ENCODE measurements around the gene CEBPZ.
A peak's percentile ranks its signal among the peaks of the same experiment; 100 is the strongest.

The CEBPZ gene

DNA sequence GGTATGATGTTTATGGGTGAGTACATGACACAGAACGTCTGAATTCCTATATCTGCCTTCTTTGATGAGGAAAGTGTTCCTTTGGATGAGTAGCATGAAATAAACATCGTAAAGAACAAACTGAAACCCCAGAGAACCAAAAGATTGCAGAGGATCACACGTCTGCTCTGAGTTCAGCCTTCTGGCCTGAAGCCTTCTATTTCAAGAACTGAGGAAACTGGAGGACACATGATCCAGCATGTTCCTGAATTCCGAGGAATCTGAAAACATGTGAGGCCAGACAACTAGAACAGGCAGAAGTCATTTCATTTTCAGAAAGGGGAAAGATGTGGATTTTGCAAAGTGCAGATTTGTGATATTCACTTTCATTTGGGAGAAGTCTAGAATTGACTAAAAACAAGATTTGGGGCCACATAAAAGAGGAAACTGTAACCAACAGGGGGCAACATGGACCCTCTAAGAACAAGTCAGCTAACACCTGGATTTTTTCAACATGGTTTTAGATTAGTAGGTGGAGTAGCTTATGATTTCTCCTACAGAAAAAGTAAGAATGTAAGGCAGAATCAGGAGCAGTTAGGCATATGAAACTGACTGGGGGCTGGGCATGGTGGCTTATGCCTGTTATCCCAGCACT, 51.3 kb downstream of the CEBPZ start:
- DNase-seq = no peak

DNA sequence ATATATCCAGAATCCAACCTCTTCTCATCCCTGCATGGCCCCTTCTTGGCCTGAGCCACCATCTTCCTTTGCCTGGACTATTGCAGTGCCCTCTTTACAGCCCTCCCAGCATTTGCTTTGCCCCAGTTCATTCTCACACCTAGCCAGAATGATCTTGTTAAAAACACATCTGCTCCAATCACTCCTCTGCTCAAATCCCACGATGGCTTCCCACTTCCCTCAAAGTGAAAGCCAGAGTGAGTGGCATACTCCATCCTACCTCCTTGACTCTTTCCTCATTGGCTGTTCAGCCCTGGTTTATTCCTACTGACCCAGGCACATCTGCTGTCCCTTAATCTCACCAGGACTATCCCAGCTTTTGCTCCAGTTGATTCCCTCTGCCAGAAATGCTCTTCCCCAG, 57.7 kb downstream of the CEBPZ start:
- DNase-seq = no peak

DNA sequence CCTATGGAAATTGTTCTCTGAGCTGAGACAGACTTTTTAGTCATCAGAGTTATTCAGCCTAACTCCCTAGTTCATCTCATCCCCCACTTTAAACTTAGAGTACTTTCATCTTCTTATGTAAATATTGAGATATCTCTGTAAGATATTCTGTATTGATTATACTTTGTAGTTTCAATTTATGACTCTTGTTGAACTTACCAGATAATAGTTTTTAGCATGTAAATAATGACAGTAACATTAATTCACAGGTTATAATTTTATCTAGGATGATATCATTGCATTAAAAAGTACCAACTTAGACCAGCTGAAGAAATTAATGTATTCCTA, 59.8 kb downstream of the CEBPZ start:
- no peak for DNase-seq

DNA sequence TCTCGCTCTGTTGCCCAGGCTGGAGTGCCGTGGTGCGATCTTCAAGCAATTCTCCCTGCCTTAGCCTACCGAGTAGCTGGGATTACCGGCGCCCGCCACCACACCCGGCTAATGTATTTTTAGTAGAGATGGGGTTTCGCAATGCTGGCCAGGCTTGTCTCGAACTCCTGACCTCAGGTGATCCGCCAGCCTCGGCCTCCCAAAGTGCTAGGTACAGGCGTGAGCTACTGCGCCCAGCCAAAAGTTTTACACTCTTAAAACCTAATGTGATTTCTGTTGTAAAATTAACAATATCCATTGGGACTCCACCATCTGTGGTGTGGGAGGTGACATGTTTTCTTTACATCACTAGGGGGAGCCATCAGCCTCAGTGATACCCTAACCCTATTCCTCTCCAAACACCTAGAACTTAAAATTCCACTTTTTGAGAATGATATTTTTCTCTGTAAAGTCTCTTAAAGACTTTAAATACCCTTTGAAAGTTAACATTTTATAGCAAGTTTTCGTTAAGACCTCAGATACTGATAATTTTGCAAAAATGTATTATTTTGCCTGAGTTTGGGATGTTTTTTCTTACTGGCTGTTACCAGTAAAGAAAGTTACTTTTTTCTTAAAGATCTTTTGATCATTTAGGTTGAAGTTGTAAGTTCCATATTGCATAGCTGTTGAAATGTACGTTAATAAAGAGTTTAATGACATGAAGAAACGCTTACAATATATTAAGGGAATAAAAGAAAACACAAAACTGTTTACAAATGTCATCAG, 63.0 kb downstream of the CEBPZ start:
- DNase-seq = peak; percentile 24

DNA sequence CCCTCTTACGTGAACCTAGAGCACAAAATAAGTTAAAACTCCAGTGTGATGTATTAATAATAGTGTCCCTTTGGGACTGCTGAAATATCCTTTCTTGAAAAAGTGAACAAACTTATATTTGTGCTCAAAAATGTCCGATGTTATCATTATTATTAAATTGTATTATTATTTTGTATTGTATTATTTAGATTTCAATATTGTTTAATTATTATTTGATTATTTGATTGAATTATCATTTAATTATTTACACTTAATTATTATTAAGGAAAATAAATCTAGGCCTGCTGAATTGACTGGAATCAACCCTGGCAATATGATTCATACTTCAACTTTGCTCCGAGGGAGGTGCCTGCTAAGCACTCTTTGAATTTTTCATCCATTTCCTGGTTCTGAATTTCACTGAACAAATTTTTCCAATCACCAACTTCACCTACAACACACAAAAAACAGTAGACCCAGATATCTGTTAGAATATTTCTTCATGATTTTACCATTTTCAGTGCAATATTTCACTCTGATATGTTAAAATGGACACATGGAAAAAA, 63.7 kb downstream of the CEBPZ start:
- no peak for DNase-seq

DNA sequence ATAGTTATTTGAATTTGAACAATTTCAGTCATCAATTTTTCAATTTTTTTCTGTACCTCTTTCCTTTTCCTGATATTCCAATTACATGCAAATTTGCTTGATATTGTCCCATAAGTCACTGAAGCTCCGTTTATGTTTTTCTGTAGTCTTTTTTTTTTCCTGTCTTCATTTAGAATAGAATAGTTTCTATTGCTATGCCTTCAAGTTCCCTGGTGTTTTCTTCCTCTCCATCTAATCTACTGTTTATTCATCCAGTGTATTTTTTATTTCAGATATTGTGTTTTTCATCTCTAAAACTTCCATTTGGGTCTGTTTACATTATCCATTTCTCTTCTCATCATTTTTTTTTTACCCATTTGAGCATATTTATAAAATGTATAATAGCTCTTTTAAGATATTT, 66.6 kb downstream of the CEBPZ start:
- no peak for DNase-seq

DNA sequence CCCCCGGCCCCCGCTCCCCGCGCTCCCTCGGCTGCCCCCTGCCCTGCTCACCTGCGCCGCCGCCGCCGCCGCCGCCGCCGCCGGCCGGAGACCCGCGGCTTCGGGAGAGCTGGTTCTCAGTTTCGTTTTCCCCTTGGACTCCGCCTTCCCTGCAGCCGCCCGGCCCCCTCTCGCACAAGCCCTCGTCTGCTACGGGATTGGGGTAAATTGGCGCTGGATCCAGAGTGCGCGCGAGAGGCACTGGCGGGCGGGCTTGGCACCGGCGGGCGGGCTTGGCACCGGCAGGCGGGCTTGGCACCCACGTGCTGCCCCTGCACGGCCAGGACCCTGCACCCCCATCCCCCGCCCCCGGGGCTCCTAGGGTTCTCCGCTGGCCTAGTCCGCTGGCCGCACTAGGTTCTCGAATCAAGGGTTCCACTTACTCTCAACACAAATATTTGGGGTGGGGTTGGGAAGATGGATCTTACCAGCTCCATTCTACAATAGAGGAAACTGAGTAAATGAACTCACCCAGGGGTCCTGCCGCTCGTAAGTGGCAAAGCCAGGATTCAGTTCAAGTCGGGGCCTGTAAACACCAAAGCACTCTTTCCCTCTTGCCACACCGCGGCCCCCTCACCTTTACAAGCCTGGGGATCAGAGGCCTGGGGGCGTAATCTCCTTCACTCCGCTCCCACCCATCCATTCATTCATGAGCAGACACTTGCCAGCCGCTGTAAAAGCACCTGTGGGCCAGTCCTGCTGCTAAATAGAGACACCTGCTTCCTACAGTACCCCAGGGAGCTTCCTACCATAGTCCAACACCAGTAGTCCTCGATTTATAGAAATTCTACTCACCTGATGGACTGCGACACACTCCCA, 74.3 kb downstream of the CEBPZ start, which contains the start of gene EIF2AK2:
Gene EIF2AK2 (minus strand): TSS at position 124 of the 858 bp plus-strand sequence. CDS start 9,174 bp downstream, outside the sequence.
- peak; percentile 85 for DNase-seq

DNA sequence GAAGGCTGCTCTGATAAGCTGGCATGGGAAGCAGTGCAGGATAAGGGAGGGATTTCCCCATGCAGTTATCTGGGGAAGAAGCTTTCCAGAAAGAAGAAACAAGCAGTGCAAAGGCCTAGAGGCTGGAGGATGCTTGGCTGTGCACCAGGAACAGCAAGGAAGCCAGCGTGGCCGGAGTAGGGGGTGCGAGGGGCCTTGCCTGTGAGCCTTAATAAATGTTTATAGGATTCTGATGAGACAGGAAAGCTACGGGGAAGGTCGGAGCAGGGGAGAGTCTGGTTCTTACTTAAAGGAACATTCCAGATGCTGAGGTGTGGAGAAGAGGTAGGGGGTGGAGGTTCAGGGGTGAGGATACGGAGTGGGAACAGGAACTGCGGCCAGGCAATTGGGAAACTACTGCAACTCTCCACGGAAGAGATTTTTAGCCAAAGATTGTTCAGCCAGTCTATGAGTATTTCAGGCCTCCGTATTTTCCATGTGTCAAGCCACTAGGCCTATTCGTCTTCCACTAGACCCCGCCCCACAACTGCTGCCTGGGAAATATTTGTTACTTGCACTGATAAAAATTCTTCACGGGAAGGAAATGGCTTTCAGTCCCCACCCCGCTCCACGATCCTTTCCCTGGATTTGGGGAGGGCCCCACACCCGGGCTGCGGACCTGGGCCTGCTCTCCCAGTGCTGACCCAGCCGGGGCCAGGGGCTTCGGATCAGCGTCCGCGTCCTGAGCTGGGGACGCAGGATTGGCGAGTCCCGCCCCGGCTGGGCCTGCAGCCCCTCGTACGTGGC, 75.1 kb downstream of the CEBPZ start:
- DNase-seq = peak; percentile 17

DNA sequence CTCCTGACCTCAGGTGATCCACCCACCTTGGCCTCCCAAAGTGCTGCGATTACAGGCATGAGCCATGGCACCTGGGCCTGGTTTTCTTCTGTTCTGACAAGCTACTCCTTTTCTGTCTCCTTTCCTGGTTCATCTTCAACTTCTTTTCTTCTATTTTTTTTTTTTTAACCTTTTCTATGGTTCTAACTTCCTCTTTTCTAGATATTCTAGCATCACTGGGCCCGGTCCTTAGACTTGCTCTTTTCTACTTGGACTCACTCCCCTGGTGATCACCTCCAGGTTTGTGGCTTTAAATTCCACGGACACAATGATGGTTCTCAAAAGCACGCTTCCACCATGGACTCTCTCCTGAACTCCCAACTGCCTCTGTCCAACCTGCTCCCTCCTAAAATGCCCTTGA, 76.6 kb downstream of the CEBPZ start:
- no peak for DNase-seq

DNA sequence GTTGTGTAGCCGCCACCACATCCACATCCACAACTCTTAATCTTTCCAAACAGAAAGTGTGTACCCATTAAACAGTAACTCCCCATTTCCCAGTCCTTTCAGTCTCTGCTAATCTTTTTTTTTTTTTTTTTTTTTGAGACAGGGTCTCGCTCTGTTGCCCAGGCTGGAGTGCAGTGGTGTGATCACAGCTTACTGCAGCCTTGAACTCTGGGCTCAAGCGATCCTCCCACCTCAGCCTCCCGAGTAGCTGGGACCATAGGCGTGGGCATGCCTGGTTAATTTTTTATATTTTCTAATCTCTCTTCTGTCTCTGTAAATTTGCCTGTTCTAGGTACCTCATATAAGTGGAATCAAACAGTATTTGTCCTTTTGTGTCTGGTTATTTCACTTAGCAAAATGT, 78.2 kb downstream of the CEBPZ start:
- DNase-seq = no peak

Measured in central memory CD4-positive, alpha-beta T cell (primary cell).